H1 (cell line): ENCODE data around the gene FAM53C.
A peak's percentile ranks its signal among the peaks of the same experiment; 100 is the strongest.

Source experiments
- ASH2L ChIP-seq: fragments of 200-600, 300-600 bp; sonication (generic); IDR thresholded peaks from one replicate; pipeline ENCODE4 v1.7.1; 2017; ENCODE audit warnings: low read length
- ATF3 ChIP-seq: IDR thresholded peaks from 2 replicates; pipeline ENCODE4 v1.6.1; 2011; ENCODE audit warnings: low read depth, mild to moderate bottlenecking, low read length; ENCODE audit not compliant: insufficient read depth
- CREB1 ChIP-seq: IDR thresholded peaks from 2 replicates; pipeline ENCODE4 v1.6.1; 2012; ENCODE audit warnings: inconsistent platforms
- CTCF ChIP-seq, 3 experiments: IDR thresholded peaks; 1 replicate in 2 of 3; 2 replicates in 1 of 3; pipeline versions ENCODE4 v1.5.1 to v1.6.1; 2011; ENCODE audit warnings: low read length in 3 of 3, mild to moderate bottlenecking in 3 of 3, inconsistent platforms in 2 of 3, low read depth in 1 of 3, moderate library complexity in 1 of 3; ENCODE audit not compliant: insufficient read depth in 1 of 3; ENCODE audit errors: control extremely low read depth in 1 of 3
- FOSL1 ChIP-seq: IDR thresholded peaks from 2 replicates; pipeline ENCODE4 v1.6.1; 2011; ENCODE audit warnings: mild to moderate bottlenecking, low read depth, low read length, moderate library complexity; ENCODE audit not compliant: insufficient read depth
- MAX ChIP-seq: IDR thresholded peaks from 2 replicates; pipeline ENCODE4 v1.6.1; 2012; ENCODE audit warnings: inconsistent platforms
- POLR2AphosphoS5 ChIP-seq: IDR thresholded peaks from 2 replicates; pipeline ENCODE4 v1.6.1; 2011; ENCODE audit warnings: low read depth, low read length

- TF ChIP-seq POLR2AphosphoS5 (peak; percentile 91), ATF3 (no peak), MAX (peak; percentile 18; the same call in 1 of the 2 replicates), CTCF (IDR thresholded peaks at IDR 0.05; ENCODE audit: control extremely low read depth in 1 of 3, insufficient read depth in 1 of 3, low read depth in 1 of 3, low read length in 3 of 3) (no peak), ASH2L (peak; percentile 22), CREB1 (peak; percentile 59), FOSL1 (no peak)
Observed at GRCh38 chr5:138331449-138332368, 6.4 kb upstream of the FAM53C start, which contains the start of gene CDC25C.
